NB4 (cell line): ENCODE data around the gene PRPF19.
"Not testable (repeated sequence)": the region's sequence is repeated elsewhere in the genome, so short reads cannot be mapped to it uniquely, and the experiment has no call there.

Experiments used
- DNase-seq: peaks from one replicate; pipeline ENCODE4 v3.0.0; 2010; ENCODE audit warnings: low read depth
- H3K4me3 ChIP-seq: one replicate; pipeline ENCODE4 v1.5.1; 2011; ENCODE audit warnings: mild to moderate bottlenecking, low read depth, low read length, moderate library complexity
- MYC ChIP-seq: IDR thresholded peaks from 2 replicates; pipeline ENCODE4 v1.6.1; 2011; ENCODE audit warnings: low read depth, low read length
- POLR2A ChIP-seq: IDR thresholded peaks from 2 replicates; pipeline ENCODE4 v1.6.1; 2011; ENCODE audit warnings: mild to moderate bottlenecking; ENCODE audit not compliant: insufficient read length; ENCODE audit errors: extremely low read depth
- TF ChIP-seq, protein P1 (sequence below): IDR thresholded peaks from one replicate; pipeline ENCODE4 v1.5.1; 2012; ENCODE audit warnings: low read depth, low read length
- TF ChIP-seq, protein P2 (sequence below): IDR thresholded peaks from 2 replicates; pipeline ENCODE4 v1.6.1; 2011; ENCODE audit warnings: low read depth, low read length

The PRPF19 gene

DNA sequence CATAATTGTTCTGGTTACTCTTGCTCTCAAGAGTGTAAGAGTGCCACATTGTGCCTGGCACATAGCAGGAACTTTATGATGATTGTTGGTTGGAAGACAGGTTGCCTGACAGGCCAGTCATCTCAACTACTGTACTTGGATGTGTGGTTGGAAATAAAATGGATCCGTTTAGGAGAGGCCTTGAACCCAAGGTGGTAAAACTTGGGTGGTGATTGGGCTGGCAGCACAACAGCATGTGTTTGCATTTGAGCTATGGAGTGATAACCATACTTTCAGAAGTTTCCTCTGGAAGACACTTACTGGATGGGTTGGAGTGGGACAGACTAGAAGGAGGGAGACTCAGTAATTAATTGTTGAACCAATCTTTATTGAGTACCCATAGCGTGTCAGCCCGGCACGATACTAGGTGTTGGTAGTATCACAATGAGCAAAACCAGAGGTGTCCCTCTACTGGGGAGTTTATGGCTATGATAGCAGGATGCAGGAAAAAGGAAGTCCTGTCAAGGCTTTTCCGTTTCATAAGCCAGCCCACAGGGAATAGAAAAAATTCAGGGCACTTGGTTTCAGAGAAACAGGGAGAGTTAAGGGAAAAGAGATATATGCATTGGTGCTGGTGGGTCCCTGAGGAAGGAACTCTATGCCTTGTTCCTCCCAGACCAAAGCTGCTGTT lies 4.5 kb upstream of the PRPF19 start:
- TF ChIP-seq MYC: no peak
- TF ChIP-seq POLR2A: no peak
- TF ChIP-seq, protein P1, sequence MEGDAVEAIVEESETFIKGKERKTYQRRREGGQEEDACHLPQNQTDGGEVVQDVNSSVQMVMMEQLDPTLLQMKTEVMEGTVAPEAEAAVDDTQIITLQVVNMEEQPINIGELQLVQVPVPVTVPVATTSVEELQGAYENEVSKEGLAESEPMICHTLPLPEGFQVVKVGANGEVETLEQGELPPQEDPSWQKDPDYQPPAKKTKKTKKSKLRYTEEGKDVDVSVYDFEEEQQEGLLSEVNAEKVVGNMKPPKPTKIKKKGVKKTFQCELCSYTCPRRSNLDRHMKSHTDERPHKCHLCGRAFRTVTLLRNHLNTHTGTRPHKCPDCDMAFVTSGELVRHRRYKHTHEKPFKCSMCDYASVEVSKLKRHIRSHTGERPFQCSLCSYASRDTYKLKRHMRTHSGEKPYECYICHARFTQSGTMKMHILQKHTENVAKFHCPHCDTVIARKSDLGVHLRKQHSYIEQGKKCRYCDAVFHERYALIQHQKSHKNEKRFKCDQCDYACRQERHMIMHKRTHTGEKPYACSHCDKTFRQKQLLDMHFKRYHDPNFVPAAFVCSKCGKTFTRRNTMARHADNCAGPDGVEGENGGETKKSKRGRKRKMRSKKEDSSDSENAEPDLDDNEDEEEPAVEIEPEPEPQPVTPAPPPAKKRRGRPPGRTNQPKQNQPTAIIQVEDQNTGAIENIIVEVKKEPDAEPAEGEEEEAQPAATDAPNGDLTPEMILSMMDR: peak; percentile 10
- TF ChIP-seq, protein P2, sequence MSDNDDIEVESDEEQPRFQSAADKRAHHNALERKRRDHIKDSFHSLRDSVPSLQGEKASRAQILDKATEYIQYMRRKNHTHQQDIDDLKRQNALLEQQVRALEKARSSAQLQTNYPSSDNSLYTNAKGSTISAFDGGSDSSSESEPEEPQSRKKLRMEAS: no peak
- peak; percentile 61 for DNase-seq
- H3K4me3 ChIP-seq: no peak overlapping the region

DNA sequence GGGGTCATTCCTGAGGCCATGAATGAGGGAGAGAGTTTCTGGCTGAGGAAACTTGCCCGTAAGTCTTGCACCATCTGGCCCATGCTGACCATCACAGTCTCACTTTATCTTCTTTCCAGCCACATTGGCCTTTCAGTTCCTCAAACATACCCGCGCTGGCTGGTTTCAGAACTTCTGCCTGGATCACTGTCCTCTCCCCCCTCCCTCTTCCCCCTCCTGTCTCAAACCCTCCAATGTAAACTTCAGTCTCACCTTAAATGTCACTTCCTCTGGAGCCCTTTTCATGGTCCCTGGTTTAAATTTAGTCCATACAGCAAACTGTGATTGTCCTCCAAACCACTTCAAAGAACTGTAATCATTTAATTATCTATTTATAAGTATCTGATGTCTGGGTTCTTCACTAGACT lies 3.9 kb upstream of the PRPF19 start:
- DNase-seq: peak; percentile 49
- H3K4me3 ChIP-seq: no peak overlapping the region

DNA sequence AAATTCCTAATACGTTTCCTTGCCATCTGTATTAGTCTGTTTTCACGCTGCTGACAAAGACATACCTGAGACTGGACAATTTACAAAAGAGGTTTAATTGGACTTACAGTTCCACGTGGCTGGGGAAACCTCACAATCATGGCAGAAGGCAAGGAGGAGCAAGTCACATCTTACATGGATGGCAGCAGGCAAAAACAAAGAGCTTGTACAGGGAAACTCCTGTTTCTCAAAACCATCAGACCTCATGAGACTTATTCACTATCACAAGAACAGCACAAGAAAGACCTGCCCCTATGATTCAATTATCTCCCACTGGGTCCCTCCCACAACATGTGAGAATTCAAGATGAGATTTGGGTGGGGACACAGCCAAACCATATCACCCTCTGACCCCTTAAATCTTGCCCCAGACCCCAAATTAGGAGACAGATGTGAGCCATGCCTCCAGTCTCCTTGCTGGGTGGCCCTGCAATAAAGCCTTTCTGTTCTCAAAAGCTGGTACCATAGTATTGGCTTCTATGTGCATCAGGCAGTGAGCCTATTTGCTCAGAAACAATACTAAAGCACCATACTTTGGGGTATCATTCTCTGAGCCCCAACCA lies 3.4 kb upstream of the PRPF19 start:
- H3K4me3 ChIP-seq, DNase-seq: not testable (repeated sequence)

More for the DNA sequence above, 3.9 kb upstream of the PRPF19 start:
- TF ChIP-seq MYC: no peak
- TF ChIP-seq, protein P2: no peak
- no peak for TF ChIP-seq POLR2A

DNA sequence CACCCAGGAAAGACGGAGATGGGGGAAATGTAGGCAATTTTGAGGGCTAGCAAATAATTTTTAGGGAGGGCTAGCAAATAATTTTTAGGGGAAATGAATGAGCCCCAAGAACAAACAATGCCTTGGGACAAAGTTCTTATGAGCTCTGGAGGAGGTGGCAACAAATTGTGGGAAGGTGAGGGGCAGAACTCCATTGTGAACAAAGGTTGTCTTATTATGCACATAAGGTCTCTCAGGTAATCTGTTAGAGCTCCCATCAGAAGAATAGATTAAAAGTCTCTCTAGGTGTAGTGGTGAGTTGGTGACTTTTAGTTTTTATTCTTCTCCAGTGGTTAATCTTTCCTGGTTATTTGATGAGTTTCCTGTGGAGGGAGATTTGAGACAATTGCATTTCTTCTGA lies 2.4 kb upstream of the PRPF19 start:
- TF ChIP-seq POLR2A (no peak), MYC (no peak)
- TF ChIP-seq, protein P2: no peak
- TF ChIP-seq, protein P1: no peak
- H3K4me3 ChIP-seq: no peak overlapping the region

GRCh38 chr11:60905551-60906113 lies 753 bp downstream of the PRPF19 start:
- TF ChIP-seq, protein P2: no peak
- TF ChIP-seq POLR2A (no peak), MYC (no peak)
- TF ChIP-seq, protein P1: no peak
- DNase-seq: no peak
- peak overlapping the region; percentile 98 for H3K4me3 ChIP-seq

More for the DNA sequence above, 2.4 kb upstream of the PRPF19 start:
- DNase-seq: no peak

DNA sequence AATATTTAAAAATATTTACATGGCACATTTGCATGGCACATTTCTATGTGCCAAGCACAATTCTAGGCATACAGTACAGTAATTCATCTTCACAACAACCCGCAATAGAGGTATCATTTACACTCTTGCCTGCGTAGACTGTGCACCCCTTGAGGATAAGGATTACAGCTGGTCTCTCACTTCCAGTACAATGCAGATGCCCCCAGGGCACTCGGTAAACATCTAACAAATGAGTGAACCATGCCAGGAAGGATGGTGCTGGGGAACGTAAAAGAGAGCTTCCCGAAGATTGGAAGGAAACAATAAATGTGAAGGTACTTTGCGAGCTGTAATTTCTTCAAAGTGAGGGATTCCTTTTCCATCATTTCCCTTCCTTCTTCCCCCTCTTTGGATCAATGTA lies 1.3 kb downstream of the PRPF19 start:
- peak overlapping the region; percentile 98 for H3K4me3 ChIP-seq
- TF ChIP-seq, protein P1: no peak
- TF ChIP-seq, protein P2: no peak
- no peak for TF ChIP-seq MYC
- TF ChIP-seq POLR2A: no peak
- DNase-seq: no peak
